SK-N-SH (cell line): ENCODE data around the gene RBMS1. TPM values are rescaled to one million over a fixed set of nuclear protein-coding genes. Genes with fewer than 3 reads are reported as not detected.

ENCODE experiments used
- CTCF ChIA-PET: fragments of 300-600, 350-600 bp; formaldehyde crosslinking; extraction: SDS; loops from one replicate; lab custom pipeline; 2021; lab: Yijun Ruan, JAX
- POLR2A ChIA-PET: fragments of 350-600 bp; sonication (Branson Sonifier 250); formaldehyde crosslinking; extraction: SDS; loops from one replicate; lab custom pipeline; 2020; ENCODE audit warnings: antibody characterized with exemption, inconsistent platforms; lab: Yijun Ruan, JAX
- DNase-seq: peaks from one replicate; pipeline ENCODE4 v3.0.0; 2012
- H2AFZ ChIP-seq: fragments of 200-600 bp; sonication (generic); 2 replicates; pipeline ENCODE4 v1.8.1; 2016; ENCODE audit warnings: antibody characterized with exemption, mild to moderate bottlenecking, low read depth
- H3F3A ChIP-seq: fragments of 200-600 bp; sonication (generic); replicated peaks from 2 replicates; pipeline ENCODE3; 2016; ENCODE audit warnings: antibody characterized with exemption, mild to moderate bottlenecking; ENCODE audit not compliant: insufficient read depth
- H3K27ac ChIP-seq, 2 experiments: fragments of 200-500 bp in 1 of 2; fragments of 200-600 bp in 1 of 2; sonication (Bioruptor generic) in 1 of 2; sonication (generic), shearing (Covaris generic) in 1 of 2; 2 replicates each; pipeline versions ENCODE4 v1.5.1 to v1.6.1; 2014 to 2016; ENCODE audit warnings: low read depth in 2 of 2, inconsistent platforms in 1 of 2, low read length in 1 of 2, mild to moderate bottlenecking in 1 of 2, mixed read lengths in 1 of 2
- H3K27me3 ChIP-seq: fragments of 200-600 bp; sonication (generic), shearing (Covaris generic); 2 replicates; pipeline ENCODE4 v1.6.1; 2016; ENCODE audit warnings: mixed run types; ENCODE audit not compliant: insufficient read depth
- H3K36me3 ChIP-seq, 2 experiments: fragments of 200-500 bp in 1 of 2; fragments of 200-600 bp in 1 of 2; sonication (Bioruptor generic) in 1 of 2; sonication (generic) in 1 of 2; replicated peaks in 1 of 2; 2 replicates each; pipeline versions ENCODE3 to v1.5.1; 2014 to 2016; ENCODE audit warnings: low read length in 1 of 2, mild to moderate bottlenecking in 1 of 2; ENCODE audit not compliant: insufficient read depth in 2 of 2, control insufficient read depth in 1 of 2
- H3K4me1 ChIP-seq, 2 experiments: fragments of 200-500 bp in 1 of 2; fragments of 200-600 bp in 1 of 2; sonication (Bioruptor generic) in 1 of 2; sonication (generic), shearing (Covaris generic) in 1 of 2; 2 replicates each; pipeline versions ENCODE4 v1.5.1 to v1.6.1; 2014 to 2016; ENCODE audit warnings: low read depth in 1 of 2, low read length in 1 of 2, mixed run types in 1 of 2; ENCODE audit not compliant: insufficient read depth in 2 of 2, control insufficient read depth in 1 of 2
- H3K4me2 ChIP-seq: fragments of 200-600 bp; sonication (generic), shearing (Covaris generic); 2 replicates; pipeline ENCODE4 v1.6.1; 2017; ENCODE audit warnings: mixed run types
- H3K4me3 ChIP-seq, 2 experiments: fragments of 200-500 bp in 1 of 2; fragments of 200-600 bp in 1 of 2; sonication (Bioruptor generic) in 1 of 2; sonication (generic), shearing (Covaris generic) in 1 of 2; 2 replicates each; pipeline versions ENCODE4 v1.5.1 to v1.8.1; 2014 to 2016; ENCODE audit warnings: low read depth in 2 of 2, inconsistent platforms in 1 of 2, low read length in 1 of 2, mild to moderate bottlenecking in 1 of 2, mixed read lengths in 1 of 2, moderate library complexity in 1 of 2
- H3K79me2 ChIP-seq: fragments of 200-600 bp; sonication (generic); 2 replicates; pipeline ENCODE4 v1.8.1; 2017; ENCODE audit warnings: mild to moderate bottlenecking; ENCODE audit not compliant: insufficient read depth
- H3K9ac ChIP-seq: fragments of 200-600 bp; sonication (generic); 2 replicates; pipeline ENCODE4 v1.6.1; 2017; ENCODE audit warnings: mixed run types
- H3K9me2 ChIP-seq: fragments of 200-600 bp; sonication (generic); 2 replicates; pipeline ENCODE4 v1.6.1; 2017; ENCODE audit warnings: mixed run types
- H3K9me3 ChIP-seq: fragments of 200-600 bp; sonication (generic); 2 replicates; pipeline ENCODE4 v1.6.1; 2017; ENCODE audit warnings: mixed run types, mild to moderate bottlenecking, moderate library complexity
- H4K20me1 ChIP-seq: fragments of 200-600 bp; sonication (generic); 2 replicates; pipeline ENCODE4 v1.6.1; 2017; ENCODE audit warnings: mild to moderate bottlenecking, mixed run types; ENCODE audit not compliant: insufficient read depth
- CHD2 ChIP-seq: fragments of 150-350 bp; IDR thresholded peaks from 2 replicates; pipeline ENCODE4 v1.6.1; 2018; ENCODE audit warnings: low read length; ENCODE audit not compliant: partially characterized antibody
- EZH2phosphoT487 ChIP-seq: fragments of 200-600 bp; sonication (generic); IDR thresholded peaks from 2 replicates; pipeline ENCODE4 v1.6.1; 2017; ENCODE audit warnings: low read depth, mixed run types, mild to moderate bottlenecking, antibody characterized with exemption, moderate library complexity, borderline replicate concordance
- FOSL2 ChIP-seq: IDR thresholded peaks from 2 replicates; pipeline ENCODE4 v1.4.0; 2012; ENCODE audit warnings: low read depth, mild to moderate bottlenecking, moderate library complexity, borderline replicate concordance
- IRF3 ChIP-seq: fragments of 150-350 bp; IDR thresholded peaks from 2 replicates; pipeline ENCODE4 v1.6.1; 2016; ENCODE audit warnings: mild to moderate bottlenecking, low read depth, low read length
- MAX ChIP-seq: IDR thresholded peaks from 2 replicates; pipeline ENCODE4 v1.4.0; 2012; ENCODE audit warnings: low read depth
- MEF2A ChIP-seq: IDR thresholded peaks from 2 replicates; pipeline ENCODE4 v1.4.0; 2012; ENCODE audit warnings: low read depth, borderline replicate concordance
- MXI1 ChIP-seq: IDR thresholded peaks from 2 replicates; pipeline ENCODE4 v1.6.1; 2012; ENCODE audit warnings: mild to moderate bottlenecking, low read depth, low read length, improper control_type of control experiment
- NRF1 ChIP-seq: IDR thresholded peaks from 2 replicates; pipeline ENCODE4 v1.6.1; 2012; ENCODE audit warnings: low read depth, mild to moderate bottlenecking, low read length
- POLR2AphosphoS5 ChIP-seq: IDR thresholded peaks from 2 replicates; pipeline ENCODE4 v1.6.1; 2012; ENCODE audit warnings: low read depth, low read length
- RAD21 ChIP-seq: IDR thresholded peaks from 2 replicates; pipeline ENCODE4 v1.6.1; 2012; ENCODE audit warnings: mild to moderate bottlenecking, low read length
- RCOR1 ChIP-seq: fragments of 150-350 bp; IDR thresholded peaks from 2 replicates; pipeline ENCODE4 v1.6.1; 2017; ENCODE audit warnings: antibody characterized with exemption, low read length
- SIN3A ChIP-seq: IDR thresholded peaks from 2 replicates; pipeline ENCODE4 v1.6.1; 2012; ENCODE audit warnings: low read depth, mild to moderate bottlenecking, low read length, moderate library complexity, borderline replicate concordance
- SMC3 ChIP-seq: IDR thresholded peaks from 2 replicates; pipeline ENCODE4 v1.6.1; 2012; ENCODE audit warnings: low read depth, low read length, improper control_type of control experiment
- USF1 ChIP-seq: IDR thresholded peaks from 2 replicates; pipeline ENCODE4 v1.4.0; 2012; ENCODE audit warnings: low read depth, borderline replicate concordance
- ZBTB33 ChIP-seq: IDR thresholded peaks from 2 replicates; pipeline ENCODE4 v1.4.0; 2012; ENCODE audit warnings: low read depth, borderline replicate concordance
- WGBS: methylation state at CpG from one replicate; pipeline ENCODE4 v1.1.6; 2017; ENCODE audit warnings: low lambda C conversion rate; 5-methylcytosine and 5-hydroxymethylcytosine counted together
- polyA plus RNA-seq, 3 experiments: library from polyadenylated mRNA; depleted of rRNA; stranded (reverse); fragments of >200 nt; gene quantifications; 2 replicates each; pipeline ENCODE4 v1.2.3, GENCODE V29; 2012

The RBMS1 gene
- polyA plus RNA-seq, 1 of the 3 experiments (the other 2 are of a cell fraction), result 56.5 TPM

- no peak overlapping the region for H3K4me2 ChIP-seq
- H3K9ac ChIP-seq, result no peak overlapping the region
- POLR2A ChIA-PET, result interaction anchor here (0.7 kb wide), 1 partner anchor 106 kb away, joined by 3 read pairs; no protein-coding TSS in a partner anchor
- no peaks in the 10 kb centered on the region for H3K9me3 ChIP-seq
- H3K79me2 ChIP-seq, result peaks cover 56% of the 10 kb centered on the region
- H3K27me3 ChIP-seq, result no peaks in the 10 kb centered on the region
- no peak for DNase-seq
- no peaks in the 10 kb centered on the region for H3K9me2 ChIP-seq
- 84% methylated on average over 2 of the region's 2 CpGs for WGBS
- no peak overlapping the region for H2AFZ ChIP-seq
- H3K36me3 ChIP-seq, result peaks cover 52 to 69% of the 10 kb centered on the region in 2 experiments
- peaks cover 0 to 8% of the 10 kb centered on the region in 2 experiments; a peak in 2 of 4 replicates for H3K4me1 ChIP-seq
- no peak overlapping the region for H3K4me3 ChIP-seq
- H4K20me1 ChIP-seq, result no peaks in the 10 kb centered on the region
- CTCF ChIA-PET, result interaction anchor here (0.7 to 2.2 kb wide), 2 partner anchors 13 to 693 kb away, joined by 3 to 4 read pairs; no protein-coding TSS in a partner anchor
- H3F3A ChIP-seq, result peaks cover 18% of the 10 kb centered on the region
- TF ChIP-seq EZH2phosphoT487 (no peak), RAD21 (no peak), CHD2 (no peak), SMC3 (no peak), IRF3 (no peak), MAX (no peak)
- peak overlapping the region in 1 of 2 experiments; percentile 10; a peak in 1 of 4 replicates for H3K27ac ChIP-seq
Measured at GRCh38 chr2:160301420-160301819, 192.2 kb downstream of the RBMS1 start.

- CTCF ChIA-PET, result no interaction called here
- no peaks in the 10 kb centered on the region for H3K9me3 ChIP-seq
- WGBS, result 94% methylated on average over 1 of the region's 1 CpG
- H3K4me3 ChIP-seq, result no peak overlapping the region
- no peaks in the 10 kb centered on the region for H3K9me2 ChIP-seq
- no peaks in the 10 kb centered on the region for H3K27me3 ChIP-seq
- H3F3A ChIP-seq, result peaks cover 10% of the 10 kb centered on the region
- H3K36me3 ChIP-seq, result peaks cover 49 to 80% of the 10 kb centered on the region in 2 experiments
- peak overlapping the region in 1 of 2 experiments; percentile 49; a peak in 1 of 4 replicates for H3K27ac ChIP-seq
- no peaks in the 10 kb centered on the region for H4K20me1 ChIP-seq
- POLR2A ChIA-PET, result no interaction called here
- H3K4me2 ChIP-seq, result no peak overlapping the region
- H3K79me2 ChIP-seq, result peaks cover 46% of the 10 kb centered on the region
- H3K4me1 ChIP-seq, result peaks cover 3 to 18% of the 10 kb centered on the region in 2 experiments
- DNase-seq, result no peak
- no peak overlapping the region for H2AFZ ChIP-seq
- TF ChIP-seq MXI1 (no peak), SMC3 (no peak), POLR2AphosphoS5 (no peak), EZH2phosphoT487 (no peak), RAD21 (no peak), ZBTB33 (no peak), NRF1 (no peak), CHD2 (no peak), SIN3A (no peak), MAX (no peak), USF1 (no peak), IRF3 (no peak), RCOR1 (no peak), MEF2A (no peak), FOSL2 (no peak)
- H3K9ac ChIP-seq, result no peak overlapping the region
Measured at GRCh38 chr2:160300203-160300602, 193.4 kb downstream of the RBMS1 start.
